GM12875 (cell line): Measurements from ENCODE around the gene MCCD1.

Experiments used
- H3K4me3 ChIP-seq: one replicate; pipeline ENCODE4 v1.5.1; 2011; ENCODE audit warnings: low read depth, low read length, control low read depth
- CTCF ChIP-seq: IDR thresholded peaks from 2 replicates; pipeline ENCODE4 v1.5.1; 2011; ENCODE audit warnings: low read depth, mild to moderate bottlenecking, control low read depth, inconsistent platforms, low read length, moderate library complexity, borderline replicate concordance; ENCODE audit not compliant: insufficient read depth

Gene MCCD1

GRCh38 chr6:31557443-31558317 lies 28.9 kb downstream of the MCCD1 start:
- H3K4me3 ChIP-seq = peak overlapping the region; percentile 39

GRCh38 chr6:31558318-31558625 lies 29.5 kb downstream of the MCCD1 start:
- H3K4me3 ChIP-seq = peak overlapping the region; percentile 39
- TF ChIP-seq CTCF = no peak

More at GRCh38 chr6:31557443-31558317, 28.9 kb downstream of the MCCD1 start:
- TF ChIP-seq CTCF = no peak

- TF ChIP-seq CTCF = no peak
- H3K4me3 ChIP-seq = peak overlapping the region; percentile 49
Observed at GRCh38 chr6:31558631-31559500, 30.1 kb downstream of the MCCD1 start.

GRCh38 chr6:31559606-31559957 lies 30.8 kb downstream of the MCCD1 start:
- peak overlapping the region; percentile 49 for H3K4me3 ChIP-seq

GRCh38 chr6:31559958-31560696 lies 31.4 kb downstream of the MCCD1 start:
- H3K4me3 ChIP-seq = peak overlapping the region; percentile 49

More at GRCh38 chr6:31559606-31559957, 30.8 kb downstream of the MCCD1 start:
- no peak for TF ChIP-seq CTCF

GRCh38 chr6:31560697-31561058 lies 31.9 kb downstream of the MCCD1 start:
- H3K4me3 ChIP-seq = no peak overlapping the region
- TF ChIP-seq CTCF = no peak

More at GRCh38 chr6:31559958-31560696, 31.4 kb downstream of the MCCD1 start:
- TF ChIP-seq CTCF = no peak
